GM08714 (cell line): ENCODE data around the gene ACSS2.

Source experiments
- H3K4me3 ChIP-seq: fragments of 200-500 bp; sonication (Bioruptor generic); 2 replicates; pipeline ENCODE4 v1.5.1; 2014; ENCODE audit warnings: mild to moderate bottlenecking, low read length, inconsistent platforms
- ZNF274 ChIP-seq: IDR thresholded peaks from 2 replicates; pipeline ENCODE4 v1.6.1; 2012; ENCODE audit warnings: mild to moderate bottlenecking, low read depth, low read length

The ACSS2 gene

GRCh38 chr20:34916774-34917354 is 40.5 kb downstream of the ACSS2 start:
- no peak for TF ChIP-seq ZNF274
- H3K4me3 ChIP-seq = no peak overlapping the region

- H3K4me3 ChIP-seq = no peak overlapping the region
- no peak for TF ChIP-seq ZNF274
Measured at GRCh38 chr20:34920055-34920454, 43.6 kb downstream of the ACSS2 start.

- H3K4me3 ChIP-seq = no peak overlapping the region
- no peak for TF ChIP-seq ZNF274
Measured at GRCh38 chr20:34921436-34921835, 45.0 kb downstream of the ACSS2 start.

GRCh38 chr20:34922654-34923381 is 46.4 kb downstream of the ACSS2 start:
- no peak for TF ChIP-seq ZNF274
- no peak overlapping the region for H3K4me3 ChIP-seq

- H3K4me3 ChIP-seq = no peak overlapping the region
- no peak for TF ChIP-seq ZNF274
Measured at GRCh38 chr20:34923414-34923813, 47.0 kb downstream of the ACSS2 start.

- no peak overlapping the region for H3K4me3 ChIP-seq
- no peak for TF ChIP-seq ZNF274
Measured at GRCh38 chr20:34925341-34925740, 48.9 kb downstream of the ACSS2 start.

- no peak overlapping the region for H3K4me3 ChIP-seq
- no peak for TF ChIP-seq ZNF274
Measured at GRCh38 chr20:34925981-34926380, 49.6 kb downstream of the ACSS2 start.

GRCh38 chr20:34926581-34926980 is 50.2 kb downstream of the ACSS2 start:
- no peak overlapping the region for H3K4me3 ChIP-seq
- no peak for TF ChIP-seq ZNF274

GRCh38 chr20:34927736-34928135 is 51.3 kb downstream of the ACSS2 start:
- no peak overlapping the region for H3K4me3 ChIP-seq

GRCh38 chr20:34928411-34928810 is 52.0 kb downstream of the ACSS2 start:
- TF ChIP-seq ZNF274 = no peak
- no peak overlapping the region for H3K4me3 ChIP-seq

More at GRCh38 chr20:34927736-34928135, 51.3 kb downstream of the ACSS2 start:
- TF ChIP-seq ZNF274 = no peak

- no peak overlapping the region for H3K4me3 ChIP-seq
- no peak for TF ChIP-seq ZNF274
Measured at GRCh38 chr20:34931771-34932170, 55.4 kb downstream of the ACSS2 start.

- no peak for TF ChIP-seq ZNF274
- no peak overlapping the region for H3K4me3 ChIP-seq
Measured at GRCh38 chr20:34938466-34939163, 62.2 kb downstream of the ACSS2 start.

GRCh38 chr20:34940081-34940481 is 63.7 kb downstream of the ACSS2 start:
- no peak for TF ChIP-seq ZNF274
- H3K4me3 ChIP-seq = no peak overlapping the region

- TF ChIP-seq ZNF274 = no peak
- no peak overlapping the region for H3K4me3 ChIP-seq
Measured at GRCh38 chr20:34941226-34941625, 64.8 kb downstream of the ACSS2 start.

- H3K4me3 ChIP-seq = no peak overlapping the region
- TF ChIP-seq ZNF274 = no peak
Measured at GRCh38 chr20:34942301-34942700, 65.9 kb downstream of the ACSS2 start.
